Measurements from ENCODE around the gene MSX2.

DNA sequence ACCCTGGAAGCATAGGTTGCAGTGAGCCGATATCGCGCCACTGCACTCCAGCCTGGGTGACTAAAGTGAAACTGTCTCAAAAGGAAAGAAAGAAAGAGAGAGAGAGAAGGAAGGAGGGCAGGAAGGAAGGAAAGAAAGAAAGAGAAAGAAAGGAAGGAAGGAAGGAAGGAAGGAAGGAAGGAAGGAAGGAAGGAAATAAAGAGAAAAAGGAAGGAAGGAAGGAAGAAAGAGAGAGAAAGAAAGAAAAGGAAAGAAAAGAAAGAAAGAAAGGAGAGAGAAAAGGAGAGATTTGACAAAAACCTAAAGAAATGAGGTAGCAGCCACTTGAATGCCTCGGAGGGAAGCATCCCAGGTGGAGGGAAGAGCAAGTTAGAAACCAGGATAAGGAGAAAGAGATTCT, 44.6 kb downstream of the MSX2 start:
- TF ChIP-seq, protein P1, sequence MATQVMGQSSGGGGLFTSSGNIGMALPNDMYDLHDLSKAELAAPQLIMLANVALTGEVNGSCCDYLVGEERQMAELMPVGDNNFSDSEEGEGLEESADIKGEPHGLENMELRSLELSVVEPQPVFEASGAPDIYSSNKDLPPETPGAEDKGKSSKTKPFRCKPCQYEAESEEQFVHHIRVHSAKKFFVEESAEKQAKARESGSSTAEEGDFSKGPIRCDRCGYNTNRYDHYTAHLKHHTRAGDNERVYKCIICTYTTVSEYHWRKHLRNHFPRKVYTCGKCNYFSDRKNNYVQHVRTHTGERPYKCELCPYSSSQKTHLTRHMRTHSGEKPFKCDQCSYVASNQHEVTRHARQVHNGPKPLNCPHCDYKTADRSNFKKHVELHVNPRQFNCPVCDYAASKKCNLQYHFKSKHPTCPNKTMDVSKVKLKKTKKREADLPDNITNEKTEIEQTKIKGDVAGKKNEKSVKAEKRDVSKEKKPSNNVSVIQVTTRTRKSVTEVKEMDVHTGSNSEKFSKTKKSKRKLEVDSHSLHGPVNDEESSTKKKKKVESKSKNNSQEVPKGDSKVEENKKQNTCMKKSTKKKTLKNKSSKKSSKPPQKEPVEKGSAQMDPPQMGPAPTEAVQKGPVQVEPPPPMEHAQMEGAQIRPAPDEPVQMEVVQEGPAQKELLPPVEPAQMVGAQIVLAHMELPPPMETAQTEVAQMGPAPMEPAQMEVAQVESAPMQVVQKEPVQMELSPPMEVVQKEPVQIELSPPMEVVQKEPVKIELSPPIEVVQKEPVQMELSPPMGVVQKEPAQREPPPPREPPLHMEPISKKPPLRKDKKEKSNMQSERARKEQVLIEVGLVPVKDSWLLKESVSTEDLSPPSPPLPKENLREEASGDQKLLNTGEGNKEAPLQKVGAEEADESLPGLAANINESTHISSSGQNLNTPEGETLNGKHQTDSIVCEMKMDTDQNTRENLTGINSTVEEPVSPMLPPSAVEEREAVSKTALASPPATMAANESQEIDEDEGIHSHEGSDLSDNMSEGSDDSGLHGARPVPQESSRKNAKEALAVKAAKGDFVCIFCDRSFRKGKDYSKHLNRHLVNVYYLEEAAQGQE (IDR thresholded peaks at IDR 0.05; ENCODE audit: low read depth, low read length): no peak
- TF ChIP-seq NRF1 (IDR thresholded peaks at IDR 0.05; ENCODE audit: low read depth, low read length) (no peak), TEAD4 (IDR thresholded peaks at IDR 0.05; ENCODE audit: borderline replicate concordance, insufficient read depth) (no peak), CHD2 (IDR thresholded peaks at IDR 0.05; ENCODE audit: low read length, partially characterized antibody) (no peak), FOXM1 (IDR thresholded peaks at IDR 0.05; ENCODE audit: low read depth) (no peak), YY1 (IDR thresholded peaks at IDR 0.05; ENCODE audit: low read depth) (no peak), JUND (IDR thresholded peaks at IDR 0.05) (no peak), RCOR1 (IDR thresholded peaks at IDR 0.05; ENCODE audit: low read length) (no peak)
- TF ChIP-seq, protein P2, sequence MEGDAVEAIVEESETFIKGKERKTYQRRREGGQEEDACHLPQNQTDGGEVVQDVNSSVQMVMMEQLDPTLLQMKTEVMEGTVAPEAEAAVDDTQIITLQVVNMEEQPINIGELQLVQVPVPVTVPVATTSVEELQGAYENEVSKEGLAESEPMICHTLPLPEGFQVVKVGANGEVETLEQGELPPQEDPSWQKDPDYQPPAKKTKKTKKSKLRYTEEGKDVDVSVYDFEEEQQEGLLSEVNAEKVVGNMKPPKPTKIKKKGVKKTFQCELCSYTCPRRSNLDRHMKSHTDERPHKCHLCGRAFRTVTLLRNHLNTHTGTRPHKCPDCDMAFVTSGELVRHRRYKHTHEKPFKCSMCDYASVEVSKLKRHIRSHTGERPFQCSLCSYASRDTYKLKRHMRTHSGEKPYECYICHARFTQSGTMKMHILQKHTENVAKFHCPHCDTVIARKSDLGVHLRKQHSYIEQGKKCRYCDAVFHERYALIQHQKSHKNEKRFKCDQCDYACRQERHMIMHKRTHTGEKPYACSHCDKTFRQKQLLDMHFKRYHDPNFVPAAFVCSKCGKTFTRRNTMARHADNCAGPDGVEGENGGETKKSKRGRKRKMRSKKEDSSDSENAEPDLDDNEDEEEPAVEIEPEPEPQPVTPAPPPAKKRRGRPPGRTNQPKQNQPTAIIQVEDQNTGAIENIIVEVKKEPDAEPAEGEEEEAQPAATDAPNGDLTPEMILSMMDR (IDR thresholded peaks at IDR 0.05): no peak

Measured in SK-N-SH (cell line).